ENCODE results near the gene ZNHIT2. TPM values are rescaled to one million over a fixed set of nuclear protein-coding genes. Genes with fewer than 3 reads are reported as not detected.

Gene ZNHIT2
- polyA plus RNA-seq, 1 donor (not counting 4 experiments of a cell fraction or from before 2014, with no cell fraction given): 2.6 TPM

GRCh38 chr11:65113839-65114238 lies 3.7 kb downstream of the ZNHIT2 start:
- no peak for TF ChIP-seq CTCF (optimal IDR thresholded peaks at IDR 0.05 in 1 of 3, IDR thresholded peaks at IDR 0.05 in 1 of 3, conservative IDR thresholded peaks at IDR 0.05 in 1 of 3; ENCODE audit: extremely low read depth in 1 of 3, insufficient read depth in 2 of 3, low read length in 3 of 3)
- no peak for TF ChIP-seq EZH2 (IDR thresholded peaks at IDR 0.05; ENCODE audit: low read length)
- dilution Hi-C loops (cut with MboI; ENCODE audit: extremely low pct_ligation_motif_present, low sequenced_read_pairs): no loop called here
- H2AFZ ChIP-seq (ENCODE audit: control insufficient read depth, low read length): no peak overlapping the region

GRCh38 chr11:65113361-65113756 lies 4.1 kb downstream of the ZNHIT2 start:
- H3K4me1 ChIP-seq (ENCODE audit: control insufficient read depth, extremely low read depth, insufficient read depth, low read length): peaks cover 32% of the 10 kb centered on the region
- no peak overlapping the region for H2AFZ ChIP-seq (ENCODE audit: control insufficient read depth, low read length)
- no peaks in the 10 kb centered on the region for H3K9me3 ChIP-seq (ENCODE audit: control insufficient read depth, low read depth, low read length)

More at GRCh38 chr11:65113839-65114238, 3.7 kb downstream of the ZNHIT2 start:
- H3K4me1 ChIP-seq (ENCODE audit: control insufficient read depth, extremely low read depth, insufficient read depth, low read length): peaks cover 32% of the 10 kb centered on the region
- no peaks in the 10 kb centered on the region for H4K20me1 ChIP-seq (ENCODE audit: control insufficient read depth, extremely low read depth, insufficient read depth, low read length)
- no peak overlapping the region for H3K9ac ChIP-seq (ENCODE audit: control insufficient read depth, extremely low read depth, insufficient read depth, low read length)
- no peak overlapping the region for H3K27ac ChIP-seq (ENCODE audit: control insufficient read depth, insufficient read depth, low read length)
- no peak for FAIRE-seq
- peaks cover 18% of the 10 kb centered on the region for H3K79me2 ChIP-seq (ENCODE audit: control insufficient read depth, insufficient read depth, low read length)
- no peak overlapping the region for H3K4me2 ChIP-seq (ENCODE audit: control insufficient read depth, extremely low read depth, insufficient read depth, low read depth, low read length)
- peaks cover 14 to 15% of the 10 kb centered on the region in 2 experiments for H3K36me3 ChIP-seq (ENCODE audit: control insufficient read depth in 2 of 2, extremely low read depth in 1 of 2, insufficient read depth in 2 of 2, low read length in 2 of 2)
- no peak for DNase-seq (ENCODE audit: low read depth, low spot score)
- peaks cover 2% of the 10 kb centered on the region for H3K9me1 ChIP-seq (ENCODE audit: control insufficient read depth, extremely low read depth, insufficient read depth, low read length)
- H3K9me3 ChIP-seq (ENCODE audit: control insufficient read depth, low read depth, low read length): no peaks in the 10 kb centered on the region
- H3K4me3 ChIP-seq (ENCODE audit: control insufficient read depth in 2 of 3, extremely low read depth in 1 of 3, insufficient read depth in 2 of 3, low read depth in 1 of 3, low read length in 3 of 3): no peak overlapping the region
- no peaks in the 10 kb centered on the region for H3K27me3 ChIP-seq (ENCODE audit: control insufficient read depth, extremely low read depth, insufficient read depth, low read length)

More at GRCh38 chr11:65113361-65113756, 4.1 kb downstream of the ZNHIT2 start:
- TF ChIP-seq CTCF (optimal IDR thresholded peaks at IDR 0.05 in 1 of 3, IDR thresholded peaks at IDR 0.05 in 1 of 3, conservative IDR thresholded peaks at IDR 0.05 in 1 of 3; ENCODE audit: extremely low read depth in 1 of 3, insufficient read depth in 2 of 3, low read length in 3 of 3) (no peak), EZH2 (IDR thresholded peaks at IDR 0.05; ENCODE audit: low read length) (no peak)
- dilution Hi-C loops (cut with MboI; ENCODE audit: extremely low pct_ligation_motif_present, low sequenced_read_pairs): no loop called here
- H3K4me3 ChIP-seq (ENCODE audit: control insufficient read depth in 2 of 3, extremely low read depth in 1 of 3, insufficient read depth in 2 of 3, low read depth in 1 of 3, low read length in 3 of 3): peak overlapping the region in 2 of 3 experiments; percentile 46 to 68
- H3K27me3 ChIP-seq (ENCODE audit: control insufficient read depth, extremely low read depth, insufficient read depth, low read length): no peaks in the 10 kb centered on the region
- no peak overlapping the region for H3K9ac ChIP-seq (ENCODE audit: control insufficient read depth, extremely low read depth, insufficient read depth, low read length)
- H3K27ac ChIP-seq (ENCODE audit: control insufficient read depth, insufficient read depth, low read length): no peak overlapping the region
- peaks cover 2% of the 10 kb centered on the region for H3K9me1 ChIP-seq (ENCODE audit: control insufficient read depth, extremely low read depth, insufficient read depth, low read length)
- peaks cover 10 to 13% of the 10 kb centered on the region in 2 experiments for H3K36me3 ChIP-seq (ENCODE audit: control insufficient read depth in 2 of 2, extremely low read depth in 1 of 2, insufficient read depth in 2 of 2, low read length in 2 of 2)
- FAIRE-seq (no peak), DNase-seq (ENCODE audit: low read depth, low spot score) (no peak)
- H4K20me1 ChIP-seq (ENCODE audit: control insufficient read depth, extremely low read depth, insufficient read depth, low read length): no peaks in the 10 kb centered on the region
- peaks cover 18% of the 10 kb centered on the region for H3K79me2 ChIP-seq (ENCODE audit: control insufficient read depth, insufficient read depth, low read length)
- H3K4me2 ChIP-seq (ENCODE audit: control insufficient read depth, extremely low read depth, insufficient read depth, low read depth, low read length): peak overlapping the region; percentile 91
